PC-9 (cell line): ENCODE data around the gene HES1. TPM values are rescaled to one million over a fixed set of nuclear protein-coding genes. Genes with fewer than 3 reads are reported as not detected.

Experiments used
- BruUV-seq: library from RNA; stranded (reverse); fragments of 400-500 nt; replicated peaks from 2 replicates; lab custom pipeline; 2021; lab: Mats Ljungman, UMichigan
- CTCF ChIA-PET: fragments of 300-600 bp; sonication (Branson Sonifier 250); formaldehyde crosslinking; loops from one replicate; lab custom pipeline; 2022; ENCODE audit warnings: antibody characterized with exemption; lab: Charles Lee
- POLR2A ChIA-PET: fragments of 300-600 bp; sonication (Branson Sonifier 250); formaldehyde crosslinking; loops from one replicate; lab custom pipeline; 2022; ENCODE audit warnings: antibody characterized with exemption; ENCODE audit not compliant: unreplicated experiment; lab: Charles Lee
- DNase-seq, 2 experiments: peaks; one replicate each; pipeline versions ENCODE4 v3.0.0 to v3.0.0-alpha.2; 2015 to 2022; ENCODE audit warnings: mixed read lengths in 1 of 2
- H2AFZ ChIP-seq: fragments of 200-600 bp; sonication (generic); 2 replicates; pipeline ENCODE4 v1.8.1; 2017; ENCODE audit warnings: antibody characterized with exemption
- H3F3A ChIP-seq: fragments of 200-600 bp; sonication (generic); 2 replicates; pipeline ENCODE4 v1.8.1; 2017; ENCODE audit warnings: antibody characterized with exemption, mild to moderate bottlenecking, low read depth; ENCODE audit not compliant: insufficient read depth
- H3K27ac ChIP-seq: fragments of 200-600 bp; sonication (generic); 2 replicates; pipeline ENCODE4 v1.6.1; 2016; ENCODE audit warnings: mixed run types
- H3K27me3 ChIP-seq: fragments of 200-600 bp; sonication (generic); 2 replicates; pipeline ENCODE4 v1.6.1; 2016; ENCODE audit warnings: low read depth, mixed run types; ENCODE audit not compliant: insufficient read depth
- H3K36me3 ChIP-seq: fragments of 200-600 bp; sonication (generic); 2 replicates; pipeline ENCODE4 v1.6.1; 2016; ENCODE audit warnings: low read depth, mixed run types
- H3K4me1 ChIP-seq: fragments of 200-600 bp; sonication (generic); replicated peaks from 2 replicates; pipeline ENCODE4 v1.6.1; 2016; ENCODE audit warnings: mixed run types; ENCODE audit not compliant: insufficient read depth
- H3K4me2 ChIP-seq: fragments of 200-600 bp; sonication (generic); 2 replicates; pipeline ENCODE4 v1.6.1; 2017; ENCODE audit warnings: mixed run types
- H3K4me3 ChIP-seq: fragments of 200-600 bp; sonication (generic); 2 replicates; pipeline ENCODE4 v1.6.1; 2016; ENCODE audit warnings: mixed run types
- H3K79me2 ChIP-seq: fragments of 200-600 bp; sonication (generic); 2 replicates; pipeline ENCODE4 v1.6.1; 2017; ENCODE audit warnings: low read depth, mixed run types
- H3K9me2 ChIP-seq: fragments of 200-600 bp; sonication (generic); 2 replicates; pipeline ENCODE4 v1.8.1; 2017; ENCODE audit warnings: mild to moderate bottlenecking; ENCODE audit not compliant: insufficient read depth
- H3K9me3 ChIP-seq: fragments of 200-600 bp; sonication (generic); 2 replicates; pipeline ENCODE4 v1.8.1; 2016; ENCODE audit warnings: low read depth; ENCODE audit not compliant: insufficient read depth
- H4K20me1 ChIP-seq: fragments of 200-600 bp; sonication (generic); 2 replicates; pipeline ENCODE4 v1.8.1; 2017; ENCODE audit not compliant: insufficient read depth
- EZH2 ChIP-seq: fragments of 200-600 bp; sonication (generic); IDR thresholded peaks from 2 replicates; pipeline ENCODE4 v1.8.0; 2017; ENCODE audit warnings: antibody characterized with exemption, low read depth
- intact Hi-C: fragments of 100-400 bp; cut with micrococcal nuclease; formaldehyde crosslinking; loops from one replicate; pipeline ENCODE4 v1.10.0; 2022; ENCODE audit not compliant: unreplicated experiment
- total RNA-seq: library from RNA; stranded (reverse); gene quantifications from 2 replicates; pipeline ENCODE4 v1.2.3, GENCODE V29; 2021
- TF ChIP-seq, protein P1 (sequence below): fragments of 200-600 bp; sonication (generic); conservative IDR thresholded peaks from 2 replicates; pipeline ENCODE4 v1.6.1; 2017; ENCODE audit warnings: mixed run types, antibody characterized with exemption, mild to moderate bottlenecking, moderate library complexity

HES1 gene
- total RNA-seq, 1 experiment from 2014 or later = 66.5 TPM

DNA sequence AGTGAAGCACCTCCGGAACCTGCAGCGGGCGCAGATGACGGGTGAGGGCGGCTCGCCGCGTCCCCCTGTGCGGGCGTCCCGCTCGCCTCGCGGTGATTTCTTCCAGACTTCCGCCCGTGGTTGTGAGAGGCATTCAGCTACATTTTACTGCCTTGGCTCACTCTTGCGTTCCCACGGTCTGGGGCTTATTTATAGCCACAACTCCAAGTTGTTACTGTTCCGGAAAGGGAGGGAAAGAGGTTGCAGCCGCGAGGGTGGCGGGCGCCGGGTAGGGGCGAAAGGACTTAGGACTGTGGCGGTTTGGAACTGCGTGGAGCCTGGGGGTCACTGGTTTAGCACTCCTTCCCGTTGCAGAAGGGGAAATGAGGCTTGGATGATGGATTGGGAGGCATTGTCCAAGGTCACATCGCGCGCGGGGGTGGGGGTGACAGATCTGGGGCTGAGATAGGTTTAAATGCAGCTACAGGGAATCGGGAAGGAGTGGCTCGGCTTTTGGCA, 1.1 kb downstream of the HES1 start:
- Histone ChIP-seq H3K4me3 (peak overlapping the region; percentile 94), H3K9me2 (no peaks in the 10 kb centered on the region), H3K4me1 (peaks cover 53% of the 10 kb centered on the region), H3F3A (peaks cover 72% of the 10 kb centered on the region), H4K20me1 (peaks cover 8% of the 10 kb centered on the region; the same call in 1 of the 2 replicates), H2AFZ (no peak overlapping the region), H3K27ac (peak overlapping the region; percentile 98), H3K36me3 (peaks cover 24% of the 10 kb centered on the region), H3K79me2 (peaks cover 46% of the 10 kb centered on the region), H3K27me3 (no peaks in the 10 kb centered on the region), H3K4me2 (peak overlapping the region; percentile 93), H3K9me3 (no peaks in the 10 kb centered on the region)
- POLR2A ChIA-PET = interaction anchor here (0.6 to 4.4 kb wide), 5 partner anchors 46 to 356 kb away, joined by 3 to 19 read pairs (median 4); no protein-coding TSS in a partner anchor
- CTCF ChIA-PET = interaction anchor here (0.8 kb wide), 1 partner anchor 46 kb away, joined by 3 read pairs; no protein-coding TSS in a partner anchor
- DNase-seq = peak in 1 of 2 experiments; percentile 65
- BruUV-seq = no TSS peak
- no peak for TF ChIP-seq EZH2
- TF ChIP-seq, protein P1, sequence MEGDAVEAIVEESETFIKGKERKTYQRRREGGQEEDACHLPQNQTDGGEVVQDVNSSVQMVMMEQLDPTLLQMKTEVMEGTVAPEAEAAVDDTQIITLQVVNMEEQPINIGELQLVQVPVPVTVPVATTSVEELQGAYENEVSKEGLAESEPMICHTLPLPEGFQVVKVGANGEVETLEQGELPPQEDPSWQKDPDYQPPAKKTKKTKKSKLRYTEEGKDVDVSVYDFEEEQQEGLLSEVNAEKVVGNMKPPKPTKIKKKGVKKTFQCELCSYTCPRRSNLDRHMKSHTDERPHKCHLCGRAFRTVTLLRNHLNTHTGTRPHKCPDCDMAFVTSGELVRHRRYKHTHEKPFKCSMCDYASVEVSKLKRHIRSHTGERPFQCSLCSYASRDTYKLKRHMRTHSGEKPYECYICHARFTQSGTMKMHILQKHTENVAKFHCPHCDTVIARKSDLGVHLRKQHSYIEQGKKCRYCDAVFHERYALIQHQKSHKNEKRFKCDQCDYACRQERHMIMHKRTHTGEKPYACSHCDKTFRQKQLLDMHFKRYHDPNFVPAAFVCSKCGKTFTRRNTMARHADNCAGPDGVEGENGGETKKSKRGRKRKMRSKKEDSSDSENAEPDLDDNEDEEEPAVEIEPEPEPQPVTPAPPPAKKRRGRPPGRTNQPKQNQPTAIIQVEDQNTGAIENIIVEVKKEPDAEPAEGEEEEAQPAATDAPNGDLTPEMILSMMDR = no peak
- intact Hi-C loops = loop anchor here (1.0 to 5.0 kb wide), 3 partner anchors 350 to 530 kb away; partner anchors contain the start of gene ATP13A3

DNA sequence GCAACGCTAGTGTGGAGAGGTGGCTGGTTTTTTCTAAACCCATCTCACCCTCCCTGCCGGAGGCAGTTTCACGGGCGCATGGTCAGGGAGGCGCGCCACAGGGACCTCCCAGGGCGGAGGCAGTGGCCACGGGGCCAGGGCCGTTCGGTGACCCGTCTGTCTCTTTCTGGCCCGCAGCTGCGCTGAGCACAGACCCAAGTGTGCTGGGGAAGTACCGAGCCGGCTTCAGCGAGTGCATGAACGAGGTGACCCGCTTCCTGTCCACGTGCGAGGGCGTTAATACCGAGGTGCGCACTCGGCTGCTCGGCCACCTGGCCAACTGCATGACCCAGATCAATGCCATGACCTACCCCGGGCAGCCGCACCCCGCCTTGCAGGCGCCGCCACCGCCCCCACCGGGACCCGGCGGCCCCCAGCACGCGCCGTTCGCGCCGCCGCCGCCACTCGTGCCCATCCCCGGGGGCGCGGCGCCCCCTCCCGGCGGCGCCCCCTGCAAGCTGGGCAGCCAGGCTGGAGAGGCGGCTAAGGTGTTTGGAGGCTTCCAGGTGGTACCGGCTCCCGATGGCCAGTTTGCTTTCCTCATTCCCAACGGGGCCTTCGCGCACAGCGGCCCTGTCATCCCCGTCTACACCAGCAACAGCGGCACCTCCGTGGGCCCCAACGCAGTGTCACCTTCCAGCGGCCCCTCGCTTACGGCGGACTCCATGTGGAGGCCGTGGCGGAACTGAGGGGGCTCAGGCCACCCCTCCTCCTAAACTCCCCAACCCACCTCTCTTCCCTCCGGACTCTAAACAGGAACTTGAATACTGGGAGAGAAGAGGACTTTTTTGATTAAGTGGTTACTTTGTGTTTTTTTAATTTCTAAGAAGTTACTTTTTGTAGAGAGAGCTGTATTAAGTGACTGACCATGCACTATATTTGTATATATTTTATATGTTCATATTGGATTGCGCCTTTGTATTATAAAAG, 1.8 kb downstream of the HES1 start:
- peak overlapping the region; percentile 94 for H3K4me3 ChIP-seq
- peak overlapping the region; percentile 93 for H3K4me2 ChIP-seq
- ChIA-PET POLR2A (interaction anchor here (0.6 to 4.4 kb wide), 9 partner anchors 47 to 435 kb away, joined by 3 to 19 read pairs (median 5); no protein-coding TSS in a partner anchor), CTCF (interaction anchor here (0.7 to 2.1 kb wide), 3 partner anchors 178 to 357 kb away, joined by 4 to 9 read pairs (median 5); no protein-coding TSS in a partner anchor)
- H3F3A ChIP-seq = peaks cover 72% of the 10 kb centered on the region
- DNase-seq = peak; percentile 77 to 82
- intact Hi-C loops = loop anchor here (1.0 to 5.0 kb wide), 4 partner anchors 350 to 530 kb away; partner anchors contain the start of gene ATP13A3
- peaks cover 53% of the 10 kb centered on the region for H3K4me1 ChIP-seq
- BruUV-seq = no TSS peak
- H3K36me3 ChIP-seq = peaks cover 24% of the 10 kb centered on the region
- peak overlapping the region; percentile 98 for H3K27ac ChIP-seq
- TF ChIP-seq, protein P1 = peak; percentile 46; the same call in 1 of the 2 replicates
- no peak for TF ChIP-seq EZH2
- H3K27me3 ChIP-seq = no peaks in the 10 kb centered on the region
- H3K79me2 ChIP-seq = peaks cover 46% of the 10 kb centered on the region
- no peaks in the 10 kb centered on the region for H3K9me3 ChIP-seq
- no peak overlapping the region for H2AFZ ChIP-seq
- no peaks in the 10 kb centered on the region for H3K9me2 ChIP-seq
- H4K20me1 ChIP-seq = peaks cover 8% of the 10 kb centered on the region; the same call in 1 of the 2 replicates

DNA sequence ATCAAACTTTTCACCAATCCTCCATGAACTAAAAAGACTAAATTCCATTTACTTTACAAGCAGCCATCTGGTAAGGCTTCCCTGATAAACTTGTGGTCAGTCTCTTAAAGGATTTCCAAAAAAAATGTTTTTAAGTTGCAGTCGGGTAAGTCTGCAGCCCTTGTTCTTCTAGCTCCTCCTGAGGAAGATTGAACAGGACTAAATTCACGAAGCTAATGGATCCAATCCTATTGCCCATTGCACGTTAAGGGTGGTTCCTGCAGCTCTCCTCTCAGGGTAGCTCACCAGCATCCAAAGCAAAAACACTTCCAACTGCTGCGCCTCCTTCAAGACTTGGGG, 2.8 kb downstream of the HES1 start:
- CTCF ChIA-PET = interaction anchor here (0.6 to 2.1 kb wide), 5 partner anchors 177 to 473 kb away, joined by 3 to 9 read pairs (median 4); no protein-coding TSS in a partner anchor
- H2AFZ ChIP-seq = no peak overlapping the region

More for the DNA sequence above, 2.8 kb downstream of the HES1 start:
- Histone ChIP-seq H3K4me1 (peaks cover 53% of the 10 kb centered on the region), H3K9me2 (no peaks in the 10 kb centered on the region), H3F3A (peaks cover 72% of the 10 kb centered on the region), H3K27me3 (no peaks in the 10 kb centered on the region), H3K27ac (peak overlapping the region; percentile 98), H3K9me3 (no peaks in the 10 kb centered on the region), H3K4me3 (peak overlapping the region; percentile 94), H3K4me2 (peak overlapping the region; percentile 93), H3K79me2 (peaks cover 39% of the 10 kb centered on the region), H4K20me1 (peaks cover 8% of the 10 kb centered on the region; the same call in 1 of the 2 replicates), H3K36me3 (peaks cover 24% of the 10 kb centered on the region)
- no peak for DNase-seq
- no TSS peak for BruUV-seq
- no peak for TF ChIP-seq EZH2
- TF ChIP-seq, protein P1 = no peak
- POLR2A ChIA-PET = interaction anchor here (0.5 to 4.4 kb wide), 12 partner anchors 31 to 472 kb away, joined by 3 to 19 read pairs (median 5); no protein-coding TSS in a partner anchor
- intact Hi-C loops = loop anchor here (1.0 to 5.0 kb wide), 3 partner anchors 349 to 531 kb away; partner anchors contain the start of gene ATP13A3
